NCI-H1694 (cell line): Measurements from ENCODE around the gene IFNK.

Experiments
- DNase-seq: peaks from one replicate; lab custom pipeline; 2025; lab: John Stamatoyannopoulos, UW

The IFNK gene

DNA sequence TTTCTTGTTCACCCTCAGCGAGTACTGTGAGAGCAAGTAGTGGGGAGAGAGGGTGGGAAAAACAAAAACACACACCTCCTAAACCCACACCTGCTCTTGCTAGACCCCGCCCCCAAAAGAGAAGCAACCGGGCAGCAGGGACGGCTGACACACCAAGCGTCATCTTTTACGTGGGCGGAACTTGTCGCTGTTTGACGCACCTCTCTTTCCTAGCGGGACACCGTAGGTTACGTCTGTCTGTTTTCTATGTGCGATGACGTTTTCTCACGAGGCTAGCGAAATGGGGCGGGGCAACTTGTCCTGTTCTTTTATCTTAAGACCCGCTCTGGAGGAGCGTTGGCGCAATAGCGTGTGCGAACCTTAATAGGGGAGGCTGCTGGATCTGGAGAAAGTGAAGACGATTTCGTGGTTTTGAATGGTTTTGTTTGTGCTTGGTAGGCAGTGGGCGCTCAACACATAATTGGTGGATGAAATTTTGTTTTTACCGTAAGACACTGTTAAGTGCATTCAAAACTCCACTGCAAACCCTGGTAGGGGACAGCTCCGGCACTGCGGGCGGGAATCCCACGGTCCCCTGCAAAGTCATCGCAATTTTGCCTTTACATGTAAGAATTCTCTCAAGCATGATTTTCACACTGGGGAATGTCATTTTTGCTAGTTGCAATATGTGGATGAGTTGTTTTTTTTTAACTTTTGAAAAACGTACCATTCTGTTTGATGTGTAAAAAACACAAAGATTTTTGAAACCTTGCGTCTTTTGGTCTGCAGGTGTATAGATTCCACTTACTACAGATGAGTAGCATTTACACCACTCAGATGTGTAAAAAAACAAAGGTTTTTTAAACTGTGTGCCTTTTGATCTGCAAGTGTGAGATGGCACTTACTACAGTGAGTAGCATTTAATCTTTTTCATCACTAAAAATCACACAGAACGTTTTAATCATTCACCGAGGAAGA lies 49.8 kb downstream of the IFNK start:
- DNase-seq: peak; percentile 99
